HG03558 (cell line): Measurements from ENCODE around the gene KIF12.
"Not testable (repeated sequence)": the region's sequence is repeated elsewhere in the genome, so short reads cannot be mapped to it uniquely, and the experiment has no call there.

Experiments
- ATAC-seq: cut with Tn5 transposase; IDR thresholded peaks from one replicate; pipeline ENCODE4 v1.9.1; 2021; ENCODE audit warnings: moderate number of reproducible peaks; ENCODE audit not compliant: unreplicated experiment; ENCODE audit errors: extremely low read depth

Gene KIF12

GRCh38 chr9:114051706-114052105 is 47.4 kb downstream of the KIF12 start:
- ATAC-seq, result no peak

GRCh38 chr9:114051281-114051680 is 47.8 kb downstream of the KIF12 start:
- ATAC-seq, result no peak

GRCh38 chr9:114050646-114051045 is 48.4 kb downstream of the KIF12 start:
- no peak for ATAC-seq

- ATAC-seq, result no peak
These were observed 48.9 kb downstream of the KIF12 start for GRCh38 chr9:114050226-114050568.

- no peak for ATAC-seq
These were observed 49.5 kb downstream of the KIF12 start for GRCh38 chr9:114049441-114050225.

GRCh38 chr9:114048533-114049415 is 50.3 kb downstream of the KIF12 start:
- no peak for ATAC-seq

GRCh38 chr9:114047717-114048116 is 51.4 kb downstream of the KIF12 start:
- ATAC-seq, result no peak

GRCh38 chr9:114046875-114047274 is 52.2 kb downstream of the KIF12 start:
- ATAC-seq, result no peak

- no peak for ATAC-seq
These were observed 52.8 kb downstream of the KIF12 start for GRCh38 chr9:114046237-114046755.

- not testable (repeated sequence) for ATAC-seq
These were observed 55.4 kb downstream of the KIF12 start for GRCh38 chr9:114043660-114044059.
